HCT116 (cell line): ENCODE data around the gene PRKAG2. TPM values are rescaled to one million over a fixed set of nuclear protein-coding genes. Genes with fewer than 3 reads are reported as not detected.

Experiments used
- CTCF ChIP-seq, 3 experiments: fragments of 200-600 bp in 1 of 3; sonication (generic) in 1 of 3; IDR thresholded peaks in 2 of 3; conservative IDR thresholded peaks in 1 of 3; 2 replicates each; pipeline ENCODE4 v1.5.1; 2012 to 2017; ENCODE audit warnings: low read depth in 2 of 3, low read length in 2 of 3, antibody characterized with exemption in 1 of 3, borderline replicate concordance in 1 of 3, control low read depth in 1 of 3, mild to moderate bottlenecking in 1 of 3, mixed read lengths in 1 of 3, mixed run types in 1 of 3, moderate library complexity in 1 of 3; ENCODE audit not compliant: insufficient read depth in 1 of 3
- POLR2AphosphoS5 ChIP-seq: IDR thresholded peaks from 2 replicates; pipeline ENCODE4 v1.6.1; 2011; ENCODE audit warnings: mild to moderate bottlenecking, low read depth, low read length, moderate library complexity
- REST ChIP-seq: IDR thresholded peaks from 2 replicates; pipeline ENCODE4 v1.6.1; 2012; ENCODE audit warnings: low read depth
- TCF7L2 ChIP-seq: IDR thresholded peaks from 2 replicates; pipeline ENCODE4 v1.7.0; 2011; ENCODE audit warnings: borderline replicate concordance, inconsistent platforms; ENCODE audit not compliant: insufficient read depth, insufficient read length; ENCODE audit errors: extremely low read depth
- ZBTB33 ChIP-seq: IDR thresholded peaks from 2 replicates; pipeline ENCODE4 v1.6.1; 2011; ENCODE audit warnings: mild to moderate bottlenecking, low read length, moderate library complexity; ENCODE audit not compliant: insufficient replicate concordance; ENCODE audit errors: extremely low read depth
- ZFX ChIP-seq: fragments of 450-650 bp; IDR thresholded peaks from 2 replicates; pipeline ENCODE4 v1.6.1; 2017
- total RNA-seq: library from RNA; stranded (reverse); gene quantifications from one replicate; pipeline ENCODE4 v1.2.1, GENCODE V29; 2021; ENCODE audit not compliant: unreplicated experiment

PRKAG2 gene
- total RNA-seq, 1 experiment from 2014 or later, result 23.6 TPM

GRCh38 chr7:151687523-151688235 lies 189.2 kb downstream of the PRKAG2 start (continued):
- no peak for TF ChIP-seq REST
- TF ChIP-seq ZFX, result no peak; the same call in 1 of the 2 replicates
- no peak for TF ChIP-seq ZBTB33
- no peak for TF ChIP-seq CTCF (IDR thresholded peaks at IDR 0.05 in 2 of 3, conservative IDR thresholded peaks at IDR 0.05 in 1 of 3; ENCODE audit: borderline replicate concordance in 1 of 3, insufficient read depth in 1 of 3, low read depth in 2 of 3, low read length in 2 of 3)
- TF ChIP-seq POLR2AphosphoS5, result peak; percentile 47; the same call in 1 of the 2 replicates
- peak; percentile 19 for TF ChIP-seq TCF7L2
